IMR-90 (cell line): ENCODE results near the gene DUSP11.

ENCODE experiments used
- FOS ChIP-seq: fragments of 150-350 bp; IDR thresholded peaks from 2 replicates; pipeline ENCODE4 v1.6.1; 2016; ENCODE audit warnings: low read depth, low read length
- POLR2A ChIP-seq: IDR thresholded peaks from 2 replicates; pipeline ENCODE4 v1.6.1; 2012; ENCODE audit warnings: mild to moderate bottlenecking, low read depth, low read length
- RCOR1 ChIP-seq: IDR thresholded peaks from 2 replicates; pipeline ENCODE4 v1.6.1; 2012; ENCODE audit warnings: mild to moderate bottlenecking, low read length, improper control_type of control experiment; ENCODE audit not compliant: insufficient replicate concordance
- TF ChIP-seq, protein P1 (sequence below): conservative IDR thresholded peaks from 2 replicates; pipeline ENCODE4 v1.5.1; 2012; ENCODE audit warnings: mild to moderate bottlenecking, low read depth, low read length, improper control_type of control experiment

GRCh38 chr2:73740767-73741166, 39.1 kb downstream of the DUSP11 start:
- TF ChIP-seq, protein P1, sequence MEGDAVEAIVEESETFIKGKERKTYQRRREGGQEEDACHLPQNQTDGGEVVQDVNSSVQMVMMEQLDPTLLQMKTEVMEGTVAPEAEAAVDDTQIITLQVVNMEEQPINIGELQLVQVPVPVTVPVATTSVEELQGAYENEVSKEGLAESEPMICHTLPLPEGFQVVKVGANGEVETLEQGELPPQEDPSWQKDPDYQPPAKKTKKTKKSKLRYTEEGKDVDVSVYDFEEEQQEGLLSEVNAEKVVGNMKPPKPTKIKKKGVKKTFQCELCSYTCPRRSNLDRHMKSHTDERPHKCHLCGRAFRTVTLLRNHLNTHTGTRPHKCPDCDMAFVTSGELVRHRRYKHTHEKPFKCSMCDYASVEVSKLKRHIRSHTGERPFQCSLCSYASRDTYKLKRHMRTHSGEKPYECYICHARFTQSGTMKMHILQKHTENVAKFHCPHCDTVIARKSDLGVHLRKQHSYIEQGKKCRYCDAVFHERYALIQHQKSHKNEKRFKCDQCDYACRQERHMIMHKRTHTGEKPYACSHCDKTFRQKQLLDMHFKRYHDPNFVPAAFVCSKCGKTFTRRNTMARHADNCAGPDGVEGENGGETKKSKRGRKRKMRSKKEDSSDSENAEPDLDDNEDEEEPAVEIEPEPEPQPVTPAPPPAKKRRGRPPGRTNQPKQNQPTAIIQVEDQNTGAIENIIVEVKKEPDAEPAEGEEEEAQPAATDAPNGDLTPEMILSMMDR = no peak
- no peak for TF ChIP-seq POLR2A
- no peak for TF ChIP-seq FOS
- TF ChIP-seq RCOR1 = no peak
